Measurements from ENCODE around the gene LETM1. TPM values are rescaled to one million over a fixed set of nuclear protein-coding genes. Genes with fewer than 3 reads are reported as not detected.
A peak's percentile ranks its signal among the peaks of the same experiment; 100 is the strongest.

Gene LETM1
- total RNA-seq, 3 donors from 2014 or later: 31.0 to 42.9 (median 32.5) TPM

- Histone ChIP-seq H3K27ac (no peak overlapping the region), H3K4me1 (peaks cover 14 to 17% of the 10 kb centered on the region in 2 donors)
- TF ChIP-seq POLR2A (IDR thresholded peaks at IDR 0.05) (no peak), POLR2AphosphoS5 (IDR thresholded peaks at IDR 0.05) (no peak), CTCF (IDR thresholded peaks at IDR 0.05) (no peak)
Measured at GRCh38 chr4:1793940-1794808, 61.8 kb downstream of the LETM1 start.

GRCh38 chr4:1793496-1793840, 62.5 kb downstream of the LETM1 start:
- intact Hi-C loops (cut with DNase I; ENCODE audit: low total_unique reads): loop anchor here (10.0 kb wide), 1 partner anchor 139 kb away; no protein-coding TSS in a partner anchor
- DNase-seq (ENCODE audit: low spot score in 2 of 2): no peak

More at GRCh38 chr4:1793940-1794808, 61.8 kb downstream of the LETM1 start:
- intact Hi-C loops (cut with DNase I; ENCODE audit: low total_unique reads): loop anchor here (10.0 kb wide), 1 partner anchor 139 kb away; no protein-coding TSS in a partner anchor
- Histone ChIP-seq H3K4me3 (peak overlapping the region; percentile 36 to 79 (median 55)), H3K27me3 (peaks cover 16 to 51% of the 10 kb centered on the region in 2 donors), H3K9me3 (no peaks in the 10 kb centered on the region), H3K36me3 (no peaks in the 10 kb centered on the region)
- DNase-seq (ENCODE audit: low spot score in 2 of 2): no peak

GRCh38 chr4:1792832-1793495, 63.0 kb downstream of the LETM1 start, which contains the start of gene FGFR3:
Gene FGFR3 (plus strand): TSS chr4:1793293. CDS start chr4:1793935, 642 bp downstream.
- no peak for DNase-seq (ENCODE audit: low spot score in 2 of 2)
- Histone ChIP-seq H3K4me1 (peaks cover 14 to 17% of the 10 kb centered on the region in 2 donors), H3K36me3 (no peaks in the 10 kb centered on the region), H3K4me3 (peak within 1 kb of the TSS; percentile 41 to 79 (median 55)), H3K9me3 (no peaks in the 10 kb centered on the region), H3K27ac (no peak within 1 kb of the TSS), H3K27me3 (peaks cover 16 to 41% of the 10 kb centered on the region in 2 donors)
- TF ChIP-seq POLR2A (IDR thresholded peaks at IDR 0.05) (no peak), CTCF (IDR thresholded peaks at IDR 0.05) (no peak), POLR2AphosphoS5 (IDR thresholded peaks at IDR 0.05) (no peak)
- intact Hi-C loops (cut with DNase I; ENCODE audit: low total_unique reads): loop anchor here (10.0 kb wide), 1 partner anchor 138 kb away; no protein-coding TSS in a partner anchor

More at GRCh38 chr4:1793496-1793840, 62.5 kb downstream of the LETM1 start:
- Histone ChIP-seq H3K27ac (no peak overlapping the region), H3K4me1 (peaks cover 14 to 17% of the 10 kb centered on the region in 2 donors), H3K27me3 (peaks cover 16 to 46% of the 10 kb centered on the region in 2 donors), H3K4me3 (peak overlapping the region; percentile 41 to 79 (median 55)), H3K36me3 (no peaks in the 10 kb centered on the region), H3K9me3 (no peaks in the 10 kb centered on the region)
- TF ChIP-seq CTCF (IDR thresholded peaks at IDR 0.05): no peak
- no peak for TF ChIP-seq POLR2A (IDR thresholded peaks at IDR 0.05)
- TF ChIP-seq POLR2AphosphoS5 (IDR thresholded peaks at IDR 0.05): no peak

GRCh38 chr4:1792158-1792831, 63.7 kb downstream of the LETM1 start:
- no peak for DNase-seq (ENCODE audit: low spot score in 2 of 2)
- no peak for TF ChIP-seq POLR2A (IDR thresholded peaks at IDR 0.05)
- TF ChIP-seq POLR2AphosphoS5 (IDR thresholded peaks at IDR 0.05): no peak
- TF ChIP-seq CTCF (IDR thresholded peaks at IDR 0.05): no peak
- Histone ChIP-seq H3K27me3 (peaks cover 16 to 34% of the 10 kb centered on the region in 2 donors), H3K4me3 (peak overlapping the region in 2 of 3 donors; percentile 55 to 79), H3K36me3 (no peaks in the 10 kb centered on the region), H3K27ac (no peak overlapping the region), H3K4me1 (peaks cover 14 to 17% of the 10 kb centered on the region in 2 donors), H3K9me3 (no peaks in the 10 kb centered on the region)
- intact Hi-C loops (cut with DNase I; ENCODE audit: low total_unique reads): loop anchor here (10.0 kb wide), 1 partner anchor 137 kb away; no protein-coding TSS in a partner anchor
